CD4-positive, alpha-beta T cell (primary cell): ENCODE measurements around the gene PIBF1. TPM values are rescaled to one million over a fixed set of nuclear protein-coding genes. Genes with fewer than 3 reads are reported as not detected.

ENCODE experiments used
- ATAC-seq: fragments of 200-7000 bp; cut with Tn5 transposase; one replicate; pipeline ENCODE4 v1.10.0; 2022; ENCODE audit warnings: mild to moderate bottlenecking; ENCODE audit not compliant: poor library complexity
- CTCF ChIA-PET: fragments of 350-600 bp; sonication (Branson Sonifier 250); formaldehyde crosslinking; loops from one replicate; lab custom pipeline; 2021; ENCODE audit warnings: antibody characterized with exemption, inconsistent platforms; lab: Charles Lee
- POLR2A ChIA-PET: fragments of 350-600 bp; sonication (Branson Sonifier 250); formaldehyde crosslinking; loops from one replicate; lab custom pipeline; 2021; ENCODE audit warnings: antibody characterized with exemption, inconsistent platforms; lab: Charles Lee
- DNase-seq, 14 experiments: peaks; one replicate each; pipeline ENCODE4 v3.0.0-alpha.2; 2013 to 2020; ENCODE audit warnings: mixed read lengths in 2 of 14
- H3K27ac ChIP-seq, 2 donors: one replicate each; pipeline versions ENCODE4 v1.5.1 to v1.7.0; 2013; ENCODE audit warnings: low read length in 2 of 2, low read depth in 1 of 2, mild to moderate bottlenecking in 1 of 2
- H3K27me3 ChIP-seq, 2 experiments: 1 replicate in 1 of 2; 2 replicates in 1 of 2; pipeline versions ENCODE4 v1.6.1 to v1.7.0; 2013; ENCODE audit warnings: low read length in 2 of 2, control low read depth in 1 of 2, mild to moderate bottlenecking in 1 of 2, moderate library complexity in 1 of 2; ENCODE audit not compliant: insufficient read depth in 2 of 2, control insufficient read depth in 1 of 2
- H3K36me3 ChIP-seq: one replicate; pipeline ENCODE4 v1.6.1; 2013; ENCODE audit warnings: low read length, control low read depth; ENCODE audit not compliant: insufficient read depth
- H3K4me1 ChIP-seq: one replicate; pipeline ENCODE4 v1.6.1; 2013; ENCODE audit warnings: low read length, control low read depth; ENCODE audit not compliant: insufficient read depth
- H3K4me3 ChIP-seq: one replicate; pipeline ENCODE4 v1.5.1; 2013; ENCODE audit warnings: mild to moderate bottlenecking, low read length, moderate library complexity
- H3K9me3 ChIP-seq, 2 experiments: 1 replicate in 1 of 2; 2 replicates in 1 of 2; pipeline versions ENCODE4 v1.6.1 to v1.7.0; 2013; ENCODE audit warnings: low read length in 2 of 2, mild to moderate bottlenecking in 2 of 2, control low read depth in 1 of 2, moderate library complexity in 1 of 2; ENCODE audit not compliant: control insufficient read depth in 1 of 2, insufficient read depth in 1 of 2
- H3K27ac Mint-ChIP-seq: one replicate; pipeline ENCODE4 v1.8.0; 2020; ENCODE audit warnings: mixed read lengths
- H3K27me3 Mint-ChIP-seq: one replicate; pipeline ENCODE4 v1.8.0; 2021; ENCODE audit warnings: mixed read lengths
- H3K36me3 Mint-ChIP-seq: one replicate; pipeline ENCODE4 v1.8.0; 2021; ENCODE audit warnings: low read depth, mixed read lengths
- H3K4me1 Mint-ChIP-seq: one replicate; pipeline ENCODE4 v1.8.0; 2021; ENCODE audit warnings: low read depth, mixed read lengths
- H3K4me3 Mint-ChIP-seq: one replicate; pipeline ENCODE4 v1.8.0; 2020; ENCODE audit warnings: mild to moderate bottlenecking, mixed read lengths
- H3K9me3 Mint-ChIP-seq: one replicate; pipeline ENCODE4 v1.8.0; 2020; ENCODE audit warnings: mixed read lengths
- CTCF ChIP-seq: fragments of 200-600 bp; IDR thresholded peaks from one replicate; pipeline ENCODE4 v1.8.0; 2022; ENCODE audit warnings: antibody characterized with exemption, mild to moderate bottlenecking
- intact Hi-C, 2 experiments: fragments of 100-400 bp; cut with DNase I in 1 of 2; cut with micrococcal nuclease in 1 of 2; formaldehyde crosslinking; loops; one replicate each; pipeline versions ENCODE4 v1.15.1 to v1.9.0; 2023 to 2025; cut with DNase I, micrococcal nuclease
- total RNA-seq, 174 experiments: library from RNA in 2 of 174; stranded (reverse) in 2 of 174; gene quantifications; one replicate each; pipeline ENCODE4 v1.2.3 and lab custom pipeline; 2021 to 2026

The PIBF1 gene
- total RNA-seq, 2 experiments from 2014 or later: 22.6 to 22.7 TPM

- Mint-ChIP-seq H3K27ac (peak within 1 kb of the TSS; percentile 75), H3K4me3 (peak within 1 kb of the TSS; percentile 96), H3K4me1 (peaks cover 22% of the 10 kb centered on the region), H3K36me3 (peaks cover 8% of the 10 kb centered on the region), H3K9me3 (no peaks in the 10 kb centered on the region), H3K27me3 (peaks cover 32% of the 10 kb centered on the region)
- intact Hi-C loops: loop anchor here (2.0 to 10.0 kb wide), 4 partner anchors 456 to 653 kb away; no protein-coding TSS in a partner anchor
- H3K4me1 ChIP-seq: peaks cover 17% of the 10 kb centered on the region
- ChIA-PET POLR2A (interaction anchor here (0.6 to 2.6 kb wide), 13 partner anchors 8 to 1538 kb away, joined by 3 to 13 read pairs (median 3); no protein-coding TSS in a partner anchor), CTCF (interaction anchor here (0.6 to 1.1 kb wide), 3 partner anchors 652 to 658 kb away, joined by 3 to 4 read pairs (median 3); no protein-coding TSS in a partner anchor)
- TF ChIP-seq CTCF: no peak
- ATAC-seq (peak; percentile 94), DNase-seq (peak; percentile 90 to 97 (median 95))
- H3K27me3 ChIP-seq: peaks cover 6 to 26% of the 10 kb centered on the region in 2 experiments
- H3K4me3 ChIP-seq: peak within 1 kb of the TSS; percentile 63
- H3K36me3 ChIP-seq: no peaks in the 10 kb centered on the region
- H3K9me3 ChIP-seq: no peaks in the 10 kb centered on the region
- H3K27ac ChIP-seq: no peak within 1 kb of the TSS
Measured at GRCh38 chr13:73058736-73059459, 277.0 kb downstream of the PIBF1 start, which contains the start of gene KLF5. Gene KLF5 (plus strand): TSS chr13:73059005. CDS start chr13:73059328, 323 bp downstream.

- peak; percentile 24 for ATAC-seq
- no peaks in the 10 kb centered on the region for H3K9me3 Mint-ChIP-seq
- POLR2A ChIA-PET: interaction anchor here (0.6 to 2.6 kb wide), 8 partner anchors 9 to 1074 kb away, joined by 3 to 13 read pairs (median 4); no protein-coding TSS in a partner anchor
- DNase-seq: peak; percentile 3 to 73 (median 42)
- Histone ChIP-seq H3K9me3 (no peaks in the 10 kb centered on the region), H3K4me1 (peaks cover 17% of the 10 kb centered on the region), H3K36me3 (no peaks in the 10 kb centered on the region), H3K27ac (no peak overlapping the region), H3K4me3 (peak overlapping the region; percentile 63), H3K27me3 (peaks cover 6 to 24% of the 10 kb centered on the region in 2 experiments)
- no peak for TF ChIP-seq CTCF
- intact Hi-C loops: loop anchor here (2.0 to 10.0 kb wide), 4 partner anchors 455 to 653 kb away; no protein-coding TSS in a partner anchor
- H3K4me3 Mint-ChIP-seq: peak overlapping the region; percentile 89
- peaks cover 8% of the 10 kb centered on the region for H3K36me3 Mint-ChIP-seq
- H3K4me1 Mint-ChIP-seq: peaks cover 22% of the 10 kb centered on the region
- peak overlapping the region; percentile 17 for H3K27ac Mint-ChIP-seq
- peaks cover 30% of the 10 kb centered on the region for H3K27me3 Mint-ChIP-seq
- CTCF ChIA-PET: interaction anchor here (0.6 to 1.1 kb wide), 3 partner anchors 651 to 658 kb away, joined by 3 to 4 read pairs (median 3); no protein-coding TSS in a partner anchor
Measured at GRCh38 chr13:73059460-73060250, 277.7 kb downstream of the PIBF1 start.
